GM20000 (cell line): ENCODE results near the gene ZNF800.

Experiments used
- DNase-seq: peaks from one replicate; pipeline ENCODE4 v3.0.0; 2012; ENCODE audit warnings: low spot score
- CTCF ChIP-seq: IDR thresholded peaks from 2 replicates; pipeline ENCODE4 v1.5.1; 2012; ENCODE audit warnings: mild to moderate bottlenecking, control low read depth; ENCODE audit errors: extremely low read depth, missing control alignments

ZNF800 gene

GRCh38 chr7:127330070-127330469 lies 62.4 kb downstream of the ZNF800 start:
- TF ChIP-seq CTCF = no peak
- DNase-seq = no peak

GRCh38 chr7:127322832-127323493 lies 69.5 kb downstream of the ZNF800 start:
- no peak for TF ChIP-seq CTCF
- DNase-seq = no peak

- TF ChIP-seq CTCF = no peak
- no peak for DNase-seq
These were observed 70.2 kb downstream of the ZNF800 start for GRCh38 chr7:127322351-127322750.

- DNase-seq = no peak
These were observed 71.5 kb downstream of the ZNF800 start for GRCh38 chr7:127320974-127321373.

More at GRCh38 chr7:127320974-127321373, 71.5 kb downstream of the ZNF800 start:
- TF ChIP-seq CTCF = no peak
